A549 (cell line): Measurements from ENCODE around the gene DMAC2L. TPM values are rescaled to one million over a fixed set of nuclear protein-coding genes. Genes with fewer than 3 reads are reported as not detected.

ENCODE experiments used
- ATAC-seq, 2 experiments: fragments of 200-7000 bp in 1 of 2; fragments of >200 bp in 1 of 2; cut with Nextera tagmentation in 1 of 2; cut with Tn5 transposase in 1 of 2; 3 replicates each; pipeline versions ENCODE4 v1.8.0 to v1.9.1; 2018 to 2020; ENCODE audit warnings: mild to moderate bottlenecking in 1 of 2, moderate library complexity in 1 of 2
- CTCF ChIA-PET: fragments of 300-600 bp; sonication (Branson Sonifier 250); formaldehyde crosslinking; extraction: SDS; loops from one replicate; lab custom pipeline; 2021; ENCODE audit warnings: antibody characterized with exemption, inconsistent platforms; lab: Yijun Ruan, JAX
- POLR2A ChIA-PET: fragments of 350-600 bp; formaldehyde crosslinking; extraction: SDS; loops from one replicate; lab custom pipeline; 2021; ENCODE audit warnings: antibody characterized with exemption, inconsistent platforms; lab: Yijun Ruan, JAX
- DNase-seq, 2 experiments: peaks; one replicate each; pipeline versions ENCODE4 v3.0.0 to v3.0.0-alpha.2; 2011 to 2016; ENCODE audit warnings: low read depth in 1 of 2, low spot score in 1 of 2
- FAIRE-seq: peaks from 2 replicates; lab custom pipeline; 2011; peaks lifted over from hg19 to GRCh38; lab: Jason Lieb, UNC
- H3K27ac ChIP-seq, 2 experiments: fragments of >200 bp; sonication (Bioruptor Twin); formaldehyde crosslinking; 3 replicates each; pipeline ENCODE4 v1.5.1; 2016 to 2017
- H3K4me1 ChIP-seq: fragments of >200 bp; sonication (Bioruptor Twin); formaldehyde crosslinking; 3 replicates; pipeline ENCODE4 v1.6.1; 2016
- H3K4me2 ChIP-seq: fragments of >200 bp; sonication (Bioruptor Twin); formaldehyde crosslinking; 3 replicates; pipeline ENCODE4 v1.6.1; 2016
- H3K4me3 ChIP-seq: fragments of >200 bp; sonication (Bioruptor Twin); formaldehyde crosslinking; 3 replicates; pipeline ENCODE4 v1.5.1; 2016
- H3K9me3 ChIP-seq: fragments of >200 bp; sonication (Bioruptor Twin); formaldehyde crosslinking; 3 replicates; pipeline ENCODE4 v1.6.1; 2016
- BHLHE40 ChIP-seq: IDR thresholded peaks from 2 replicates; pipeline ENCODE4 v1.6.1; 2012; ENCODE audit warnings: low read depth, low read length, inconsistent platforms
- CEBPB ChIP-seq, 2 experiments: fragments of >200 bp in 1 of 2; sonication (Bioruptor Twin) in 1 of 2; formaldehyde crosslinking in 1 of 2; IDR thresholded peaks; 2 replicates each; pipeline ENCODE4 v1.6.1; 2012 to 2016
- CHD4 ChIP-seq: fragments of 200-600 bp; sonication (generic); IDR thresholded peaks from 2 replicates; pipeline ENCODE4 v1.6.1; 2016; ENCODE audit warnings: antibody characterized with exemption, mild to moderate bottlenecking, borderline replicate concordance
- EHF ChIP-seq: fragments of 250-450 bp; sonication (Bioruptor Pico); IDR thresholded peaks from 2 replicates; pipeline ENCODE4 v1.5.0; 2020; ENCODE audit warnings: mild to moderate bottlenecking
- EHMT2 ChIP-seq: fragments of 200-600 bp; sonication (generic); IDR thresholded peaks from 2 replicates; pipeline ENCODE4 v1.6.1; 2016; ENCODE audit warnings: antibody characterized with exemption, low read depth, mild to moderate bottlenecking, moderate library complexity
- FOSL2 ChIP-seq, 2 experiments: fragments of 450-650 bp in 1 of 2; fragments of >200 bp in 1 of 2; sonication (Bioruptor Twin) in 1 of 2; formaldehyde crosslinking; IDR thresholded peaks; 2 replicates each; pipeline versions ENCODE4 v1.5.0 to v1.6.1; 2016 to 2020; ENCODE audit warnings: mild to moderate bottlenecking in 1 of 2, moderate library complexity in 1 of 2
- FOXS1 ChIP-seq: fragments of 250-450 bp; sonication (Bioruptor Pico); IDR thresholded peaks from 2 replicates; pipeline ENCODE4 v1.5.0; 2020; ENCODE audit warnings: mild to moderate bottlenecking, moderate library complexity
- GATA3 ChIP-seq: IDR thresholded peaks from 2 replicates; pipeline ENCODE4 v1.6.1; 2012; ENCODE audit warnings: borderline replicate concordance
- JUN ChIP-seq, 2 experiments: fragments of >200 bp; sonication (Bioruptor Twin); formaldehyde crosslinking; IDR thresholded peaks; 2 replicates in 1 of 2; 3 replicates in 1 of 2; pipeline ENCODE4 v1.6.1; 2016 to 2017
- JUNB ChIP-seq: fragments of >200 bp; sonication (Bioruptor Twin); formaldehyde crosslinking; IDR thresholded peaks from 2 replicates; pipeline ENCODE4 v1.6.1; 2016
- MAZ ChIP-seq: fragments of 150-350 bp; IDR thresholded peaks from 2 replicates; pipeline ENCODE4 v1.6.1; 2014; ENCODE audit warnings: antibody characterized with exemption, low read depth, low read length, borderline replicate concordance
- MYC ChIP-seq: IDR thresholded peaks from 2 replicates; pipeline ENCODE4 v1.6.1; 2012; ENCODE audit warnings: mild to moderate bottlenecking, inconsistent platforms, low read length, improper control_type of control experiment, borderline replicate concordance
- NPAS2 ChIP-seq: fragments of 250-450 bp; sonication (Bioruptor Pico); IDR thresholded peaks from 2 replicates; pipeline ENCODE4 v1.8.0; 2022; ENCODE audit warnings: mild to moderate bottlenecking, moderate library complexity, borderline replicate concordance
- POLR2A ChIP-seq: IDR thresholded peaks from 2 replicates; pipeline ENCODE4 v1.6.1; 2012; ENCODE audit warnings: mild to moderate bottlenecking, low read length
- RAD21 ChIP-seq, 2 experiments: fragments of >200 bp in 1 of 2; sonication (Bioruptor Twin) in 1 of 2; formaldehyde crosslinking in 1 of 2; IDR thresholded peaks in 1 of 2; conservative IDR thresholded peaks in 1 of 2; 2 replicates in 1 of 2; 3 replicates in 1 of 2; pipeline ENCODE4 v1.6.1; 2012 to 2018; ENCODE audit warnings: inconsistent platforms in 1 of 2
- RARB ChIP-seq: fragments of 250-450 bp; sonication (Bioruptor Pico); IDR thresholded peaks from 2 replicates; pipeline ENCODE4 v1.8.0; 2021; ENCODE audit warnings: mild to moderate bottlenecking, moderate library complexity
- RCOR1 ChIP-seq: fragments of 150-350 bp; IDR thresholded peaks from 2 replicates; pipeline ENCODE4 v1.6.1; 2014; ENCODE audit warnings: antibody characterized with exemption, low read length, low read depth
- RFX5 ChIP-seq: fragments of 450-650 bp; IDR thresholded peaks from 2 replicates; pipeline ENCODE4 v1.7.1; 2014; ENCODE audit warnings: antibody characterized with exemption, mild to moderate bottlenecking, moderate library complexity
- SMC3 ChIP-seq: fragments of >200 bp; sonication (Bioruptor Twin); formaldehyde crosslinking; IDR thresholded peaks from 3 replicates; pipeline ENCODE4 v1.6.1; 2018; ENCODE audit warnings: inconsistent platforms
- TFCP2L1 ChIP-seq: fragments of 250-450 bp; sonication (Bioruptor Pico); IDR thresholded peaks from 2 replicates; pipeline ENCODE4 v1.5.0; 2021; ENCODE audit warnings: mild to moderate bottlenecking
- TP53 ChIP-seq: fragments of 250-450 bp; sonication (Bioruptor Pico); IDR thresholded peaks from 2 replicates; pipeline ENCODE4 v1.5.0; 2021; ENCODE audit warnings: mild to moderate bottlenecking, moderate library complexity
- ZFP36 ChIP-seq: fragments of 450-650 bp; IDR thresholded peaks from 2 replicates; pipeline ENCODE4 v1.6.1; 2014; ENCODE audit warnings: borderline replicate concordance; ENCODE audit not compliant: partially characterized antibody
- ZNF302 ChIP-seq: fragments of 250-450 bp; sonication (Bioruptor Pico); IDR thresholded peaks from 2 replicates; pipeline ENCODE4 v1.9.0; 2021; ENCODE audit warnings: inconsistent platforms, mild to moderate bottlenecking, moderate library complexity
- ZSCAN20 ChIP-seq: fragments of 250-450 bp; sonication (Bioruptor Pico); IDR thresholded peaks from 2 replicates; pipeline ENCODE4 v1.8.0; 2022; ENCODE audit warnings: mild to moderate bottlenecking, moderate library complexity
- WGBS: methylation state at CpG from one replicate; pipeline ENCODE4 v1.1.6; 2017; ENCODE audit errors: missing lambda C conversion rate; 5-methylcytosine and 5-hydroxymethylcytosine counted together
- polyA plus RNA-seq, 4 experiments: library from polyadenylated mRNA; depleted of rRNA in 3 of 4; stranded (reverse); fragments of >200 nt; fragmentation: RNase III in 1 of 4; extraction: RNeasy Plus Mini Kit Qiagen cat#74134 plus additional on column Dnase treatment in 1 of 4; gene quantifications; 2 replicates in 3 of 4; 3 replicates in 1 of 4; pipeline ENCODE4 v1.2.3, GENCODE V29; 2011 to 2017
- TF ChIP-seq, protein P1 (sequence below): fragments of 250-450 bp; sonication (Bioruptor Pico); IDR thresholded peaks from 2 replicates; pipeline ENCODE4 v1.5.0; 2020; ENCODE audit warnings: low read depth, mild to moderate bottlenecking, moderate library complexity
- TF ChIP-seq, protein P2 (sequence below): IDR thresholded peaks from 2 replicates; pipeline ENCODE4 v1.6.1; 2012

The DMAC2L gene
- polyA plus RNA-seq, 2 of the 4 experiments (the other 2 are of a cell fraction): 14.0 to 24.6 TPM

- TF ChIP-seq NPAS2 (no peak), GATA3 (no peak)
Measured at GRCh38 chr14:50348933-50349332, 36.8 kb downstream of the DMAC2L start (continued).

DNA sequence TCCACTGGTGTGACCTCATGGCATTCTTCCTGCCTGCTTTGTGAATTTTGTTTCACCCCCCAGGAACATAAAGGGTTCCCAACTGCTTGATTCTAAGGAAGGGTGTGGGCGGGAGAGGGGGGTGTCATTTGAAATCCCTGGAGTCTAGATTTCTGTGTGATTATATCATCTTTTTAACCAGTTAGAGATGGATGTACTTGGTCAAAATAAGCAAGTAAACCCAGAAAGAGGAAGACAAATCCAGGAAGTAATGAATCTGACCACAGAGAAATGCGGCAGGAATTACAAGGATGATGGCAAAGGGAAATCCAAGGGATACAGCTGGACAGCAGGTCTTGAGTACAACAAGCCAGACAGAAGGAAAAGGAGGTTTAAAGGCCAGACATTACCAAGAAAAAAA, 38.9 kb downstream of the DMAC2L start:
- POLR2A ChIA-PET: no interaction called here
- H3K4me2 ChIP-seq: no peak overlapping the region
- CTCF ChIA-PET: interaction anchor here (0.7 kb wide), 1 partner anchor 249 kb away, joined by 3 read pairs; no protein-coding TSS in a partner anchor
- FAIRE-seq: no peak
- TF ChIP-seq FOSL2 (IDR thresholded peaks at IDR 0.05) (no peak), FOSL2 (CRISPR knock-in tag; IDR thresholded peaks at IDR 0.05) (no peak), RAD21 (conservative IDR thresholded peaks at IDR 0.05 in 1 of 2, IDR thresholded peaks at IDR 0.05 in 1 of 2) (no peak), CEBPB (IDR thresholded peaks at IDR 0.05) (no peak), POLR2A (no peak), ZFP36 (no peak), RARB (CRISPR knock-in tag) (no peak), TFCP2L1 (CRISPR knock-in tag) (no peak), RCOR1 (no peak), FOXS1 (CRISPR knock-in tag) (no peak), JUNB (no peak), JUN (IDR thresholded peaks at IDR 0.05) (no peak), MYC (no peak), ZSCAN20 (CRISPR knock-in tag) (no peak)
- TF ChIP-seq, protein P1, sequence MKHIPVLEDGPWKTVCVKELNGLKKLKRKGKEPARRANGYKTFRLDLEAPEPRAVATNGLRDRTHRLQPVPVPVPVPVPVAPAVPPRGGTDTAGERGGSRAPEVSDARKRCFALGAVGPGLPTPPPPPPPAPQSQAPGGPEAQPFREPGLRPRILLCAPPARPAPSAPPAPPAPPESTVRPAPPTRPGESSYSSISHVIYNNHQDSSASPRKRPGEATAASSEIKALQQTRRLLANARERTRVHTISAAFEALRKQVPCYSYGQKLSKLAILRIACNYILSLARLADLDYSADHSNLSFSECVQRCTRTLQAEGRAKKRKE (CRISPR knock-in tag): no peak
- TF ChIP-seq, all 56 proteins: peak for 0
- H3K9me3 ChIP-seq: no peaks in the 10 kb centered on the region
- no peak overlapping the region for H3K4me3 ChIP-seq
- DNase-seq (no peak), ATAC-seq (no peak)
- H3K27ac ChIP-seq: no peak overlapping the region
- peaks cover 12% of the 10 kb centered on the region for H3K4me1 ChIP-seq
- WGBS: 88% methylated on average over 2 of the region's 2 CpGs

DNA sequence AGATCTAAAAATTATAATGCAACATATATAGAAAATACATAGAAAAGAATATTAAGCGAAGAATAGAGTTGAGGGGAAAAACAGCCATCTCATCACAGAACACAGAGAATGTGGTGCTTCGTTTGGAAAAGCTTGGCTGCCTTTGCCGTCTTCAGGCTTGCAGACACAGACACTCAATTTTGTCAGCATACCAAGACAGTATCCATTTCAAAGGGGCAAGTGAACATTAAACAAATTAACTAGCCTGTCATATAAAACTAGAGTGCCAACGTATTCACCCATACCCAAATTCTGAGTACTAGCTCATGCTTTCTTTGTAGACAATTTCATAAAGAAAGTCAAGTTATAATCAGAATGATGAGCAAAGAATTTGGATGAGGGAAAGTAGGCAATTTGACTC, 40.5 kb downstream of the DMAC2L start:
- no peak for DNase-seq
- ATAC-seq: no peak
- ChIA-PET CTCF (interaction anchor here (1.2 kb wide), 1 partner anchor 425 kb away, joined by 3 read pairs; no protein-coding TSS in a partner anchor), POLR2A (no interaction called here)
- no peak for FAIRE-seq
- TF ChIP-seq EHMT2 (no peak), RFX5 (no peak), ZNF302 (CRISPR knock-in tag) (no peak), SMC3 (no peak), BHLHE40 (no peak), ZSCAN20 (CRISPR knock-in tag) (no peak), EHF (CRISPR knock-in tag) (no peak), RARB (CRISPR knock-in tag) (no peak), CHD4 (no peak), MAZ (no peak), TP53 (CRISPR knock-in tag) (no peak)
- TF ChIP-seq, protein P2, sequence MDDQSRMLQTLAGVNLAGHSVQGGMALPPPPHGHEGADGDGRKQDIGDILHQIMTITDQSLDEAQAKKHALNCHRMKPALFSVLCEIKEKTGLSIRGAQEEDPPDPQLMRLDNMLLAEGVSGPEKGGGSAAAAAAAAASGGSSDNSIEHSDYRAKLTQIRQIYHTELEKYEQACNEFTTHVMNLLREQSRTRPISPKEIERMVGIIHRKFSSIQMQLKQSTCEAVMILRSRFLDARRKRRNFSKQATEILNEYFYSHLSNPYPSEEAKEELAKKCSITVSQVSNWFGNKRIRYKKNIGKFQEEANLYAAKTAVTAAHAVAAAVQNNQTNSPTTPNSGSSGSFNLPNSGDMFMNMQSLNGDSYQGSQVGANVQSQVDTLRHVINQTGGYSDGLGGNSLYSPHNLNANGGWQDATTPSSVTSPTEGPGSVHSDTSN: no peak
- Histone ChIP-seq H3K4me2 (no peak overlapping the region), H3K27ac (no peak overlapping the region), H3K4me3 (no peak overlapping the region), H3K9me3 (no peaks in the 10 kb centered on the region), H3K4me1 (peaks cover 5% of the 10 kb centered on the region)
- 76% methylated on average over 4 of the region's 4 CpGs for whole genome bisulfite sequencing
